GM23338 (cell line): Measurements from ENCODE around the gene BIRC7.

Source experiments
- CTCF ChIP-seq, 2 experiments: fragments of 200-600 bp in 1 of 2; sonication (generic) in 1 of 2; conservative IDR thresholded peaks; 2 replicates each; pipeline versions ENCODE4 v1.5.1 to v1.6.1; 2016 to 2017; ENCODE audit warnings: antibody characterized with exemption in 2 of 2, low read depth in 2 of 2, mild to moderate bottlenecking in 2 of 2, moderate library complexity in 1 of 2
- EZH2 ChIP-seq: fragments of 200-600 bp; sonication (generic); IDR thresholded peaks from one replicate; pipeline ENCODE4 v1.8.0; 2017; ENCODE audit warnings: antibody characterized with exemption, mild to moderate bottlenecking, low read depth; ENCODE audit not compliant: unreplicated experiment
- EZH2phosphoT487 ChIP-seq: fragments of 200-600 bp; sonication (generic); IDR thresholded peaks from one replicate; pipeline ENCODE4 v1.8.1; 2018; ENCODE audit warnings: antibody characterized with exemption; ENCODE audit not compliant: unreplicated experiment

DNA sequence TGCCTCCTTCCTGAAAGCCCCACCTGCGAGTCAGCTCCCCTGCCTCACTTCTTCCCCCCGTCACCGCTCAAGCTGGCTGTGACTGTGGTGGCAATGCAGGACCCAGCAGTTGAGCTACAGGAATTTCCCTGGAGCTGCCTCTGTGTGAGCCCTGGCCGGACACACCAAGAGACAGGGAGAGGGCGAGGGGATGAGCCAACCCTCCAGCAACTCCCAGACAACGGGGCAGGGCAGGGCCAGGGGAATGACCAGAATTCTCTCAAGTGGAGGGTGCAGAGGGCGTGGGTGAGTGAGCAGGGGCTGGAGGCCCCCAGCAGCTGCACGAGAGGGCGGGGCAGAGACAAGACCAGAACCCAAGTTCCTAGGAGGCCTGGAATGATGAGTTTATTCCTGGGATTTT lies 32.0 kb downstream of the BIRC7 start:
- TF ChIP-seq EZH2phosphoT487 (no peak), EZH2 (no peak), CTCF (conservative IDR thresholded peaks at IDR 0.05; ENCODE audit: low read depth in 2 of 2) (no peak)
